Measurements from ENCODE around the gene FLYWCH2. TPM values are rescaled to one million over a fixed set of nuclear protein-coding genes. Genes with fewer than 3 reads are reported as not detected.
A peak's percentile ranks its signal among the peaks of the same experiment; 100 is the strongest.

Gene FLYWCH2
- total and polyA plus RNA-seq, 2 of the 8 experiments (the other 6 are each of a cell fraction or from before 2014, with no cell fraction given) = 16.4 to 30.7 TPM

DNA sequence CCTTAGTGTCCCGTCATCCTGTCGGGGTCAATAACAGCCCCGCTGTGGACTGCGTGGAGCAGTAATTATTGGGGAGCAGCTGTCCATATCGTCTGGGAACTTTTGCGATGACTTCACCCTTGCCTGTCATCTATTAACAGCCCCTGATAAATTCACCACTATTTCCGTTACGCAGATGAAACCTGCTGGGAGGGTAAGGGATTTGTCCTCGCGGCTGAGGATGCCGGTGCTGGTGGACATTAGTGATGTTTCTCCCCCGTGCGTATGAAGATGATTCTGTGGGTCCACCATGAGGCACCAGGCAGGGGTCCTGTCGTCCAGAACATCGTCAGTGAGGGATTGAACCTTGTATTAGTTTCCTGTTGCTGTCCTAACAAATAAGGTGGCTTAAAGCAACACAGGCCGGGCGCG lies 1.0 kb downstream of the FLYWCH2 start:
- Histone ChIP-seq H3K4me1 (replicated peaks in 1 of 4; ENCODE audit: control insufficient read depth in 3 of 4, insufficient read depth in 4 of 4, low read length in 3 of 4) (peaks cover 0 to 1% (median 0%) of the 10 kb centered on the region in 4 experiments; a peak in 3 of 7 replicates), H2BK120ac (replicated peaks; ENCODE audit: low read depth, low read length) (no peak overlapping the region), H3K27me3 (replicated peaks in 1 of 4; ENCODE audit: control insufficient read depth in 3 of 4, extremely low read depth in 1 of 4, insufficient read depth in 3 of 4, low read length in 3 of 4) (no peaks in the 10 kb centered on the region; a peak in 1 of 7 replicates), H2BK12ac (ENCODE audit: low read depth, low read length) (no peak overlapping the region), H3K79me1 (ENCODE audit: low read depth, low read length) (no peaks in the 10 kb centered on the region), H3K14ac (ENCODE audit: insufficient read length) (no peak overlapping the region), H2BK20ac (ENCODE audit: low read length) (no peak overlapping the region), H3K4ac (replicated peaks; ENCODE audit: insufficient read length, low read depth, low read length) (no peak overlapping the region), H4K20me1 (replicated peaks in 1 of 2; ENCODE audit: control insufficient read depth in 1 of 2, insufficient read depth in 2 of 2, low read length in 2 of 2) (no peaks in the 10 kb centered on the region), H2BK15ac (ENCODE audit: low read length) (no peak overlapping the region), H3K56ac (replicated peaks; ENCODE audit: insufficient read length, low read depth, low read length) (no peak overlapping the region), H3K23ac (ENCODE audit: insufficient read length) (no peak overlapping the region), H3K27ac (ENCODE audit: low read depth, low read length) (no peak overlapping the region), H4K8ac (ENCODE audit: extremely low read depth, insufficient read depth, low read length) (0 out of 2 replicates have a peak overlapping the region, but pooled peaks have one; percentile 12), H3K4me3 (ENCODE audit: extremely low read depth in 1 of 4, insufficient read depth in 2 of 4, low read depth in 3 of 4, low read length in 4 of 4) (peak overlapping the region; percentile 81 to 89 (median 84); a peak in 7 of 8 replicates), H3K79me2 (ENCODE audit: control insufficient read depth in 1 of 2, insufficient read depth in 2 of 2, low read length in 2 of 2) (no peaks in the 10 kb centered on the region), H2BK5ac (ENCODE audit: low read depth, low read length) (no peak overlapping the region), H3K36me3 (ENCODE audit: control insufficient read depth in 2 of 4, insufficient read depth in 4 of 4, low read length in 3 of 4) (no peaks in the 10 kb centered on the region), H2AK5ac (ENCODE audit: low read depth, low read length) (no peak overlapping the region), H3K9me3 (ENCODE audit: insufficient read depth in 2 of 2, low read depth in 1 of 2, low read length in 1 of 2) (no peaks in the 10 kb centered on the region), H3K4me2 (ENCODE audit: insufficient read depth in 1 of 2, low read depth in 2 of 2, low read length in 2 of 2) (peak overlapping the region; percentile 83 to 90), H2AFZ (ENCODE audit: low read length) (no peak overlapping the region), H3K23me2 (ENCODE audit: low read depth, low read length) (peaks cover 13% of the 10 kb centered on the region), H4K5ac (ENCODE audit: insufficient read length, low read depth, low read length) (no peak overlapping the region), H3K9ac (replicated peaks in 1 of 4; ENCODE audit: extremely low read depth in 1 of 4, low read depth in 3 of 4, low read length in 3 of 4) (0 out of 7 replicates have a peak overlapping the region, but pooled peaks of 1 of the 4 experiments have one; percentile 21), H3K18ac (ENCODE audit: extremely low read depth, low read length) (no peak overlapping the region), H4K91ac (replicated peaks; ENCODE audit: insufficient read length, low read length) (no peak overlapping the region)
- DNase-seq (ENCODE audit: low read depth in 1 of 2, low spot score in 2 of 2) (no peak), FAIRE-seq (no peak)
- 82% methylated on average over 18 of the region's 18 CpGs; no CpG with 5 or more reads in 1 of the 2 experiments for WGBS, 2 experiments (ENCODE audit: extremely low coverage in 1 of 2, insufficient coverage in 1 of 2, insufficient read length in 1 of 2, insufficient replicate concordance in 2 of 2, low coverage in 1 of 2, low lambda C conversion rate in 2 of 2, missing lambda C conversion rate in 1 of 2)
- POLR2A ChIA-PET (ENCODE audit: partially characterized antibody) = interaction anchor here (1.4 to 3.1 kb wide), 5 partner anchors 8 to 108 kb away, joined by 3 to 11 read pairs (median 6); no protein-coding TSS in a partner anchor
- no peak for TF ChIP-seq TAF7 (optimal IDR thresholded peaks at IDR 0.05; ENCODE audit: borderline replicate concordance, low read depth, low read length)
- TF ChIP-seq GABPA (IDR thresholded peaks at IDR 0.05; ENCODE audit: borderline replicate concordance, insufficient read depth, low read length) = no peak
- no peak for TF ChIP-seq E2F6 (IDR thresholded peaks at IDR 0.05)
- no peak for TF ChIP-seq TAF1 (IDR thresholded peaks at IDR 0.05; ENCODE audit: low read depth, low read length)
- no peak for TF ChIP-seq GTF2F1 (IDR thresholded peaks at IDR 0.05; ENCODE audit: borderline replicate concordance, low read depth, low read length)
- TF ChIP-seq BRCA1 (IDR thresholded peaks at IDR 0.05; ENCODE audit: low read depth, low read length) = no peak
- TF ChIP-seq CHD1 (IDR thresholded peaks at IDR 0.05; ENCODE audit: low read depth, low read length) = no peak
- CTCF ChIA-PET (ENCODE audit: partially characterized antibody) = interaction anchor here (0.7 to 3.1 kb wide), 5 partner anchors 11 to 45 kb away, joined by 3 to 10 read pairs (median 4); no protein-coding TSS in a partner anchor
